ENCODE measurements around the gene CAMK2D.

The CAMK2D gene

DNA sequence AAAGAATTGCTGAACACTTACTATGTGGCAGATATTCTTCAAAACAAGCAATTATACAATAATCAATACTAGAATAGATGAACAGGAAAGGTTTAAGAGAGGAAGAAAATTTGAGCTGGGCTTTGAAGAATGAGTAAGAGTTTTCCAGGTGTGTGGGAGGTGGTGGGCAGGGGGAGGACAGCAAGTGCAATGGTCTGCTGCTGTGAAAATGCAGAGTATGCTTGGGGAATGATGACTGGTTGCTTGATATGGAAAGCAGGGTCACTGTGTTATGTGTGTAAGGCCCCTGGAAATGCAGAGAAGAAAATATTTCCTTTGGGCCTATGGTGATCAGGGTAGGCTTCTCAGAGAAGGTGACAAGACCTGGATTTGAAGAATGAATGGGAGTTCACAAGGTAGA is 300.3 kb downstream of the CAMK2D start:
- no peak for DNase-seq

DNA sequence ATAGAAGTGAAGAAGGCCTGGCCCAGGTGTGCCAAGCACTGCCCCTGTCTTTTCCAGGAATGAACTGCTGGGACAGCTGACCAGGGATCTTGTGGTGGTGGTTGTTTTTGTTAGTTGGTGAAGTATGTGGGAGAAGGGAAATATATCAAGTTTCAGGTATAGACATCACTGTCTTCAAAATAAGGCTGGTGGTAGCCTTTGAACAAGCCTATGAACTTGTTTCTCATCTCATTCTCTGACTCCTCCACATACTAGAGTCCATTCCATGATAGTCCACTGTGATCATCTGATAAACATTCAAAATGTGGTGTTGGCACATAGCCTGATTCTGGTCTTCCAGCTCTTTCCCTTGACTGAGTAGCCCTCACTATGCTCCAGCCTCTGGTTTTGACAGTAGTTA is 303.7 kb downstream of the CAMK2D start:
- DNase-seq = no peak

DNA sequence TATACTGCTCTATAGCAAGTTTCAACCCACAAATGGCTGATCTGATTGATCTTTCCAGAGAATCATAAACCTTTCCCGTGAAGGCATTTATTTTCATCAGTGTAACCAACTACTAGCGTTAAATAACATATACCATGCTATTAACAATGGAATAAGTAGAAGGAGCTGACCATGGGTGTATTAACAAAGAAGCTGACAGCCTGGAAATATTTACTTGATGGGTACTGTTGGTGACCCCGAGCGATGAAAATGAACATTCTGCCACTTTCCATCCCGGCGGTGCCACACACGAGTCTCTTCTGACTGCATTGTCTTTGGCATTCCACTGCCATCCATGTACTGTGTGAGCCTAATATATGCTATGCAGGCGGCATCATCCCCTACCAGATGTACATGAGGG is 304.4 kb downstream of the CAMK2D start:
- no peak for DNase-seq

DNA sequence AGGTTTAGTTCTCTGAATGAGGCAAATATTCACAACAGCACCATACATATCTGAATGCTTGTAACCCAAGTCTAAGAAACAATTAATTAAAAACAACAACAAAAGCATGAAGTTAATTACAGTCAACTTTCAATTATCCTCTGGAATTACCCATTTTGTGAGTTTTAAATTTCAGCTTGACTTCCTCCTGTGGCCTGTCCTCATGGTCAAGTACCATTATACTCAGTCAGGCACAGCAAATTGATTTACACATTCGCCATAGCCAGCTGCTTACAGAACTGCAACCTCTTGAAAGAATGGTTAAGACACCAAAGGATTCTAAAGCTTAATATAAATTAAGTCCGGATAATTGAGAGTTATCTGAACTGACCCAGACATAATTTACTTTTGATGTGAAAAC is 306.5 kb downstream of the CAMK2D start:
- no peak for DNase-seq

DNA sequence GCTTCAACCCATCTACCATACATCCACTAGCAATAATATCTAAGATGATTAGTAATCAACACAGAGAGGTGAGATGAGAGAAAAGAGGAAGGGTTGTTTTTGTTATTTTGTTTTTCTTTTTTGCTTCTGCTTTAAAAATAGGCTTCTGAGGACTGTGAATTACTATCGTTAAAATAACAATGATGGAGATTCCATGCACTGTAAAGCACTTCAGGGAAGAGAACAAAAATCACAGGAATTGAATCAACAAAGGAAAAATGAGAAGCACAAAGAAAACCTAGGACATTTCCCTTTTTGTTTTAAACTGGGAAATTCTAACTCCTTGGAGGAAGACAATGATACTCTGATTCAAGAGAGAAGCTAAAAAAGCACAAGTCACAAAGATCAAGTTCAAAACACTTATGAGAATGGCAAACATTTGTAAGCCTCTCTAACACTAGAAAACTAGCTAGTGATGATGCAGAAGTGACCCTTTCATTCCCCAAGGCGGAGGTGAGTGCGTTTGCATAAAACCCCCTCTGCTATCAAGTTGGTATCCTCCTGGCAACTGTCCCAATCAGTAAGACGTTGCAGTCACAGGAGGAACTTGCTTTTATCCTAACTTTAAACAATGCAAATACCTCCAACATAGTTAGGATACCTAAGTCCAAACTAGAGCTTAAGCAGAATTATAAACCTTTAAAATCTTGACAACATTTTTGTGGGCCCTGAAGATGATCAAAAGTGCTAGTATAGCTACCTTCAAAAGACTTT is 308.5 kb downstream of the CAMK2D start:
- DNase-seq = peak in 1 of 3 donors; percentile 29

DNA sequence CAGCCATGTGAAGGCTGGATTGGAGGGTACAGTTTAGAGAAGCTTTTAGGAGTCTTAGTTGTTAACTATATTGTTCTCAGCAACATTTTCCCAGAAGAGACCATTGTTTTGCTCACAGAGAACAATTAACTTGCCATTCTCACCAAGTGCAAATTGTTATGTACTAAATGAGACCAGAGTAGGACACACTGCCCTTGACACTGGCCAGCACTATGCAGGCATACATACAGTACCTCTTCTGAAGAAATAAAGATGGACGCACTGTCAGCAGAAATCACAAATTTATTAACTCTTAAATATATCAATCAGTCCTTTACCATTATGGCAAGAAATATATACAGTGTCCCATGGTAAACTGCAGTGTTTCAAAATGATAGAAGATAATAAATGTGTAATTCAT is 309.4 kb downstream of the CAMK2D start:
- DNase-seq = no peak

DNA sequence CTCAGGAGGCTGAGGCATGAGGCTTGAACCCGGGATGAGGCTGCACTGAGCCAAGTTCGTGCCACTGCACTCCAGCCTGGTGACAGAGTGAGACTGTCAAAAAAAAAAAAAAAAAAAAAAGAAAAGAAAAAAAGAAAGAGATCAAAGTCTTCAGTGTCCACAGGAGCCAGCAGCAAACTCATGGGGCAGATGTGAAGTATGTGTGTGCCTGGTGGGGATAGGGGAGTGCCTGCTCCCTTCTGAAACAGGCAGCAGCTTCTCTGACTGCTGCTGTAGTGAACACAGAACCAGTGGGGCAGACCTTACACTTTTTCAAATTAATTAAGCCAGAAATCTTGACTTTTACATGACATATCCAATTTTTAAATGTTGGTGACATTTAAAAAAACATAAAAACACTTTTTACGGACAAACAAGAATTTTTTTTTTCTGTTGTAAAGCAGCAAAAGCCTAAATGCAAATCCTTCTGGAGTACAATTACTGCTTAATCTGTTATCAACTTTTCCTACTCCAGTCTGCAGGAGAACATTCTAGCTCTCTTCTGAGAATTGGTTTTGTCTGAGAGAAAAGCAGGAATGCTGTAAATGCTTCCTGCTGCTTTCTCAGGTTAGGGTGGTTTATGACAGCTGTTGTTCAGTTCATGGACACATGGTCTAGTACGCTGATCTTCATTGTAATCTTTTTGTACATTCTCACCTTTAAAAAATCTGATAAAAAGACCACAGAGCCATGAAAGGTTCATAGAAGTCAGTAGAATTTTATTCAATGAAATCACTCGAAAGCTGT is 311.1 kb downstream of the CAMK2D start:
- DNase-seq = no peak

DNA sequence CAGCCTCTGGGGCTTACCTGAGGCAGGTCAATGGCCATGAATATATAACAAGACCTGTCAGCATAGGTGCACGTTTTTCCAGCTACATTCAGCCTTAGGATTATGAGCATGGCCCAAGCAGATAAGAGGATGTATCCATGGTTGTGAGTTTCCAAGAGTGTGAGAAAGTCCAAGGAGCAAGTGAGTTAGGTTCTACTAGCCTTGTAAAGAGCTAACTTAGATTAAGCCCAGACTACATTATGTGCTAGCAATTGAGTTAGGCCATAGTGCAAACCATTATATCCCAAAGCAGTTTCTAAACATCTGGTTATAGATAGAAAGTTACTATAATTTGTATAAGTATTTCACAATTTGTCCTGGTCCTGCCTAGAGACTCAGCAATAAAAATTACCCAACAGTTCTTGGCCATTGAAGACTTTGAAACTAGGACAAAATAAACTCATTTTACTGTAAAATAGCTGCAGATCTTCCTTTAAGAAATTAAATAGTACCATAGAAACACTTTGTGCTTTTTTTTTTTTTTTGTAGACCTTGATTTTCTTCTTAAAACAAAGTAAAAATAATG is 312.0 kb downstream of the CAMK2D start:
- no peak for DNase-seq

DNA sequence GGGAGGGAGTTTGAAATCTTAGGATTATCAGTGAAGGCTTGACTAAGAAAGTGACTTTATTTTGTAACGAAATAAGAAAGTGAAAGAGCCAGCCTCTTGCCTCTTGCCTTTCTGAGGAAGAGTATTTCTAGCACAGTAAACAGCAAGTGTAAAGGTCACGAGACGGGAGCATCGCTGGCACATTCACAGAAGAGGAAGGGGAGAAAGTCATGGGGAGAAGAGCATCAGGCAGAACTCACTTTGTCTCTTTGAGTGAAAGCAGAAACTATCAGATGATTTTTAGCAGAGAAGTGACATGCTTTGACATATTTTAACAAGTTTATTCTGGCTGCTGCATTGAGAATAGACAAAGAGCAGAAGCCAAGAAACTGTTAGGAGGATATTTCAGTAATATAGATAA is 313.8 kb downstream of the CAMK2D start:
- DNase-seq = peak; percentile 33 to 72 (median 54)

DNA sequence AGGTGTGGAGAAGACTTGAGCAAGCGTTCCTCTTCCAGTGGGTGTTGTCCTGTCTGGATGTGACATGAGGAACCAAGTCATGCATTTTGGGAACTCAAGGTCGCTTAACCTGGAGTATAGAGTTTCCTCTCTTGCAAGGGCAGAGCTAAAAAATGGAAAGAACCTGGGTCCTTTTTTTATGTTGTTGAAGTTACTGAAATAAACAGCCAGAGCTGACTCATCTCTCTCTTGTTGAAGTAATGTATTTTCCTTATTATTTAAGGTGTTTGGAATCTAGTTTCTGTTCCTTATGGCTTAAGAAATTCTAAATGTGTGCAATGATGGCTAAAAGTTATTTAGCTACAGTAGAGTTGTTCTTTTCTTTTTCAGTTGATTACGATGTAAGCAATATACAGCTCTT is 314.5 kb downstream of the CAMK2D start:
- peak; percentile 8 to 45 (median 44) for DNase-seq

DNA sequence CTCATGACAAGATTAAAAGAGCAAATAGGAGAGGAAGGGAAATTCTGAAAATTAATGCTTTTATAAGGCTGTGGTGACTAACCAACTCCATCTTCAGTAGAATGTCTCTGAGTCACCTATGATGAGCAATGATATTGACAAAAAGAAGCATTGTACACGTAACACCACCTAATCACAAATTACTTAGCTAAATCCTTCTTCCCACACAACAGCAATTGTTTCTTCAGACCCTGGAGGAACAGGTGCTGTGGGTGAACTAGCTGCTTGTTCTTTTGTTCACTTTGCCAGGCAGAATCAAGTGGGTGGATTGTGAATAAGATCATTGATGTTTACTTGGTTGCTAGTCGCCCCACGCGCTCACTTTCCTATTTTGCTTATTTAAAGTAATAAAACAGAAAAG is 315.5 kb downstream of the CAMK2D start:
- DNase-seq = peak; percentile 12 to 71 (median 64)

DNA sequence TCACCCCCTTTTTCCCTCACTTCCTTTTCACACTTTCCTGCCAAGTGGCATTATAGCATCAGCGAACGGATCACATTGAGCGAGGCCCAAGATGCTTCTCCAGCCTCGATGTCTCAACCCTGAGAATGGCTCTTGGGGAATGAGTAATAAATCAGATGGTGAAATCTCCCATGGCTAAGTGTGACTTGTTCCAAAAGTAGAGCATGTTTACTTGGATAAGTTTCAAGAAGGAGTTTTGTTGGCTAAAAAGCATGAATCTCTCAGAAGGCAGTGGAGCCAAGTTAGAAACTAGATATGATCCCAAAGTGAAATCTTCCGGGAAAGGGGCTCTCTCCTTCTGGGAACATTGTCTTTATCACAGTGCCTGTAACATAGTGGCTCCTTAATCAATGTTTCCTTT is 316.3 kb downstream of the CAMK2D start:
- peak; percentile 5 to 53 (median 48) for DNase-seq

DNA sequence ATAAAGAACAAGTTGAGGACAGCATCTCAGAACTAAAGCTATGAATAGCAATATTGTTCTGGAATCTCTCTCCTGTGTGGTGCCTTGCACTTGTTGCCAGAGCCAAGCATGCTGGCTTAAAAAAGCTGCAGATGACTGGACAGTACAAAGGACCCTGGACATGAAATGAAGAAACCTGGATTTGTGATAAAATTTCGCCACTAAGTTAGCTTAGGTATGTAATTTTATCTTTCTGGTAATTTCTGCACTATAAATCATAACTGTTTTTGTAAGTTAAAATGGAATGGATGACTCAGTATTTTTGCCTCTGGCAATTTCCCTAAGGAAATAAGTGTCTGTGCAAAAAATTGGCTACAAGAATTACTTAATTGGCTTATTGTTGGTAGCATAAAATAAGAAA is 317.2 kb downstream of the CAMK2D start:
- DNase-seq = no peak

DNA sequence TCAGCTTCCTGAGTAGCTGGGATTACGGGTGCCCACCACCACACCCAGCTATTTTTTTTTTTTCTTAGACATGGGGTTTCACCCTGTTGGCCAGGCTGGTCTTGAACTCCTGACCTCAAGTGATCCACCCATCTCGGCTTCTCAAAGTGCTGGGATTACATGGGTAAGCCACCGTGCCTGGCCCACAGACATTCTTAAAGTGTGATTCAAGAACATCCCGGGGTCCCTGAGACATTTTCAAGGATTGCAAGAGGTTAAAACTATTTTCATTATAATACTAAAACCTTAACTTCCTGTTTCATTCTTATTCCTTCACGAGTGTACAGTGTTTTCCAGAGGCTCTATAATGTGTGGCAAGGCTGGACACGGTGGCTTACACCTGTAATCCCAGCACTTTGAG is 318.7 kb downstream of the CAMK2D start:
- no peak for DNase-seq

DNA sequence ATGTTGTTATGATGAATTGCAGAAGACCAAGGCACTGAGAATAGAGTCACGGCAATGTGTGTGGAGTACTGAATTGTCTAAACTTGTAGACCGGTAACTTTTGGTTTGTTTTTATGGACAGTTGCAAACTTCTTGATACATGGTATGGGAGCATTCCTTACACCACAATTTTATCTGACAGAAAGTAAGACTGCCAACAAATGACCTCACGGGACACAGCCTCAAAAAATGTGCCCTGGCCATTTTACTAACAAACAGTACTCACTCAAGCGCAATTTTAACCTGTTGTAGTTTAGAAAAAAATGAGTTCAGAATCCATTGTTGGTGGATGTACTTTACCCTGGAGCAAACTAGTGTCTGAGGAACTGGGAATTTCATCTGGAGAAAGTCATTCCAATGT is 321.2 kb downstream of the CAMK2D start:
- no peak for DNase-seq

DNA sequence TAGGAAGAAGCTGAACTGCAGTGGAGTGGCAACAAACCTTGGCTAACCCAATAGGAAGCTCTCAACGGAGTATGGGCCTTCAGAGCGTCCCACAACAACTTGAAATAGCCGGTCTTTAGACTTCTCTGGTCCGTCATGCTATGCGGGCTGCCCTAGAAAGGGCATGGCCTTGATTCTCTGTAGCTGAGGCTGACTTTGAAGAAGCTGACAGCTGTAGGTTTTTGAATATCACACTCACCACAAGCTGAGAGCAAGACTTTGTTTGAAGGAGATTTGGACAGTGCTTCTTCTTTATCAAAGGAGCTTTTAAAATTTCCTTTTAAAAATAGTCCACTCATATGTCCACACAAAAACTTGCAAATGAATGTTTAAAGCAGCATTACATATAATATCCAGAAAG is 322.9 kb downstream of the CAMK2D start:
- DNase-seq = no peak

DNA sequence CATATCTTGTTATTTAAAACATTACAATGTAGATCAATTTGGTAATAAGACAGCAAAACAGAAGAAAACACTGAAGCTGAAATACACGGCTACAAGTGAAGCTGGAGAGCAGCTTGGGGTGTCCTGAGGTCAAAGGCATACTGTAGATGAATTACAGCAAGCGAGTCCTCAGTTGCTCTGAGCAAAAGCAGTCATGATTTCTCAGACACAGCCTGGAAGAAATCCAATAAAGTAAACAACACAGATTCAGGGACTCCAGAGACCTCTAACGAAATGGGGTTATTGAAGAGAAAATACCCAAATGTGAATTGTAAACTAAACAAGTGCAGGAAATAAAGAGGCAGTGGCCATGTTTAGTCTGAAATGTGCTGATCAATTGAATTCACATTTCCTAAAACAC is 324.4 kb downstream of the CAMK2D start:
- no peak for DNase-seq

DNA sequence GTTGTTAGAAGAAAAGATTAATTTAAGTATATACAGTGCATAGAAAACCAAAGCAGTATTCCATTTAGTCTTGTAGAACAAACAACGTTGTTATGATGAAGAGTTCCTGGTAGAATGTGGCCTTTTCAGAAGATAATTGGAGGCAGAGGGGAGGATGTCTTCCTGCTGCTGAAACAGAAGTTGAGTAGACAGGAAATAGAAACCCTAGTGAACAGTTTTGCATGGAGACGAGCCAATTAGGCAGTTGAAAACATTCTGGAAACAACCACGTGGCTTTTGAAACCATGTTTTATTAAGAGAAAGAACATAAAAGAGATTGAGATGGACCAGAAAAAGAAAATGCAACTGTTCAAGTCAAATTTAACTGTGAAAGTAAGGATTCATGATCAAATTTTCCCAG is 325.2 kb downstream of the CAMK2D start:
- DNase-seq = no peak

DNA sequence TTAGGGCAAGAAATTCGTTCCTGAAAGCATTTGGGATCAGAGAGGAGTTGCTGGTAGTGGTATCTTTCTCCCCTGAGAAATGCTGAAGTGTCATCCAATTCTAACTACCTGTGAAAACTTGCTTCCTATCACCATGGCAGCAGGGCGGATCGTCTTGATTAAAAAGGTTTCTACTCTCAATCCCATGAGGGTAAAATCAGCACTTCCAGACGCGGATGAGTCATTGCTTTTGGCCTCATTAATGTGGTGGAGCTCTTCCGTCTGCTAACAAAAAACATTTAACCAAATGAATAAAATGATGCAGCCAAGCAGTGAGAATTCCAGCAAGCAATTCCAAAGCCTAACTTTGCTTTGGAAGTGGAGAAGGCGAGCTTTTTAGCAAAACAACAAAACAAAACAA is 325.6 kb downstream of the CAMK2D start:
- no peak for DNase-seq

DNA sequence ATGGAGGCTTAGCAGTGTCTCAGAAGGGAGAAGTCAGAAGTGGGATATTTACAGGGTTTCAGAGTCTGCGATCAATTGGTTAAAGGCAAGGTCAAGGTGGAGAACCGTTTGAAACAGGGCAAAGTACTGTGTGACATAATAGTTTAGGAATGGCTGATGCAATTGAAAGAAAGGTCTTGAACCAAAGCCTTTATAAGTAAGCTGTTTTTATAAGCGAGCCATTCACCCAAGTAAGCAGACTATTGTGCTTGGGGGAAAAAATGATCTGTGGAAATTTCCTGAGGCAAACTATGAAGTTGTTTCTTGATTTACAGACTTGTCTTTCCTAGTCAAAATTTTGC is 327.3 kb downstream of the CAMK2D start:
- DNase-seq = no peak

DNA sequence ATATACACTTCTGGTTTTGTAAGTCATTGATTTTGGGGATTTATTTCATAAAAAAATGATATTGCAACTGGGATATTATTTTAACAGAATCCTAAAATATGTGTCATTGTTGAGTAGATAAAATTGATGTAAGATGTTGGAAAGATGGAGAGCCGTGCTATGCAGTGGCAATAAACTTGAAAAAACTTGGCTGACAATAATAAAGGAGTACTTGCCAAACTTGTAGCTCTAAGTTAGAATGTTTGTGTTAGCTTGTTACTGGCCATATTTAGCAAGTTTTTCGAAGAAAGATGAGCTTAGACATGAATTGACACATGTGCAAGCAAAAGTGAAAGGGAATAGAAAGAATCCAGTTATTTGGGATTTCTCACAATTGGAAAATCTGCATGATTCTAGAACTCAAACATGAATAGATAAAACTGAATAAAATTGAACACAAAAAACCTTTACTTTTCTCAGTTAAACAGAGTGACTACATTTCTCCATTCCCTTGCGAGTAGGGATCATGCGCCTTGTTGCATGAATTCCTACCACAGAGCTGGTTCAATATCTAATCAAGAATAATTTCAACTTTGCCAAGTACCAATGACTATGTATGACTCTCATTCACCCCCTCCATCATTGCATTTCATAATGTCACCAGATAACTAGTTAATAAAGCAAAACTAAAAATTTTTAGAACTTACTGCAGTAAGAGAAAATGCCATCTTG is 327.8 kb downstream of the CAMK2D start:
- DNase-seq = no peak

DNA sequence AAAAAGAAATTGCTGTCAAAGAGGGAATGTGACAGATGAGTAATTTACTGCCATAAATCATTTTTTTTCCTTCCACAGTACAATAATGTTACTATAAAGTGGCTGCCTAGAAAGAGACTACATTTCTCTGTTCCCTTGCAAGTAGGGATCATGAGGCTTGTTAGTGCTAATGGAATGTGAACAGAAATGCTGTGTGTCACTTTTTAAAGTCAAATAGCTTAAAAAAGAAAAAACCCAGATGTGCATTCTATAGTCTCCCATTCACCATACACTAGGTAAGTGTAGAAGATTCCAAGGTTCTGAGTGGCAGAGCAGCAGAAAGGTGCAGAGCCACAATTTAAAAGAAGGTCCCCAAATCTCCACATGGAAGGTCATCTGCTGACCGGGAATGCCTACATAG is 328.4 kb downstream of the CAMK2D start:
- no peak for DNase-seq

DNA sequence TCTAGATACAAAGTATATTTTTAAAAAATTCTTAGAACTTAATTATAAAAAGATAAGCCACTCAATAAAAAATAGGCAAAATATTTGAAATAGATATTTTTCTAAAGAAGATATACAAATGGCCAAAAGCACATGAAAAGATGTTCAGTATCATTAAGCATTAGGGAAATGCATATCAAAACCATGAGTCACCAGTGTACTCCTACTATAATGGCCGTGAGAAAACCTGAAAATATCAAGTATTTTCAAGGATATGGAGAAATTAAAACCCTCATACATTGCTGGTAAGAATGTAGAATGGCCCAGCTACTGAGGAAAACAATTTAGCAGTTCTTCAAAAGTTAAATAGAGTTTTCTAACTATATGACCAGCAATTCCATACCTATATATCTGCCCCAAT is 337.9 kb downstream of the CAMK2D start:
- DNase-seq = no peak

DNA sequence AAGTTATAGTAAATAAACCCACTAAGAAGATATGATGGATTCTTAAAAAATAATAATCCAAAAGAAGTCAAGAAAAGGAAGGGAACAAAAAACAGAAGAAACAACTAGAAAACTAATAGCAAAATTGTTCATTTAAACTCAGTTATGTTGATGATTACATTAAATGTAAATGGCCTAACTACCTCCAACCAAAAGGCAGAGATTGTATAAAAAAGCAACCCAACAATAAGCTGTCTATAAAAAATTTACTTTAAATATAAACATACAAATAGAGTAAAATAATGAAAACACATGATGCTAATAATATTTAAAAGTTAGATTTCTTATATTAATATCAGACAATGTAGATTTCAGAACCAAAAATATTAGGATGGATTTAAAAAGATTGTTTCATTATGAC is 340.6 kb downstream of the CAMK2D start:
- no peak for DNase-seq
